Superior temporal gyrus (tissue), 1 donor: ENCODE results near the gene CA7.
"Not testable (repeated sequence)": the region's sequence is repeated elsewhere in the genome, so short reads cannot be mapped to it uniquely, and the experiment has no call there.

Experiments used
- DNase-seq: peaks from one replicate; pipeline ENCODE4 v3.0.0-alpha.2; 2016; ENCODE audit errors: extremely low spot score

The CA7 gene

DNA sequence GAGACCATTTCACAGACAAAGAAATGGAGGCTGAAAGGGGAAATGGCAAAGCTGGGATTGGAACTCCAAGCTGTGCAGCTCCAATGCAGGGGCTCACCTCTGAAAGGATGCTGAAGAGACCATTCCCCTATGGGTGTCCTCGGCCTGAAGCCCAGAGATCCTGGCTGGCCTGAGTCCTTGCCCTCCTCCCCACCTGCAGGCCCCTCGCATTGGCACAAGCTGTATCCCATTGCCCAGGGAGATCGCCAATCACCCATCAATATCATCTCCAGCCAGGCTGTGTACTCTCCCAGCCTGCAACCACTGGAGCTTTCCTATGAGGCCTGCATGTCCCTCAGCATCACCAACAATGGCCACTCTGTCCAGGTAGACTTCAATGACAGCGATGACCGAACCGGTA is 2.6 kb downstream of the CA7 start:
- DNase-seq: no peak

DNA sequence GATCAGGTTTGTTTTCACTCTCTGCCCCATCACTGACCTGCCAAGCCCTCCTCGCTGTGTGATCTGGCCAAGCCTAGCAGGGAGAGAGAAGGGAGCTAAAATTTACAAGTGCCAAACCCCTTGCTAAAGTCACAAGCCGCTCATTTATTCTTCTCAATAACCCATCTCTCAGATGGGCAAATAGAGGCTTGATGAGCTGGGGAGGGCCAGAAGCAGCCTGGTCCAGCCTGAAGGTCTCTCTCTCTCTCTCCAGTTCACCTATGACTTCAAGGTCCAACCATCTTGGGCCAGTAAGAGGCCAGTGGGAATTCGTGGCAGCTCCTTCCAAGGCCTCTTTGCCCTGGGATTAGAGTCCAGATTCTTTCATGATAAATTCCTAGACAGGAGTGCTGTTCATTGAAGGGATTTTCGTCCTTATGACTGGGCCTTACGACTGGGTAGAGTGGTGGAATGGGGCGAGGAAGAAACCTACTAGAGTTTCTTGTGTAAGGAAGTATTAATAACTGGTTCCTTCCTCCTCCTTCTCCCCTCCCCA is 3.4 kb downstream of the CA7 start:
- no peak for DNase-seq

DNA sequence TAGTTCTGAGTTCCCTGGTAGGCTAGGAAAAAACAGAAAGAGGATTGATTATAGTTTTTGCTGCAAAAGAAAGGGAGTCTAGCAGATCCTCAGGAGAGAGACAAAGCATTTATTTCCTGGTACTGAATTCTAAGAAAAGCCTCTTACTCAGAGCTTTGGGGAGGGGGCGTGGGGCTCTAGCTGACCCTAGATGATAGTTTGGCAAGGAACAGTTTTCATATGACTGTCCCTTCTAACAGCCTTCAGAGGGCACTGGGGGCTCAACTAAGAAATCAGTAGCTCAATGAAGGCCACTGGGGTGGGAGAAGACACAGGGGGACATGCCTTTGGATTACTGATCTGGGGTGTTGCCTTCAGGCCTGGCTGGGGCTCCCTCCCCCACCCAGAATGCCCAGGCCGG is 4.0 kb downstream of the CA7 start:
- DNase-seq: no peak

DNA sequence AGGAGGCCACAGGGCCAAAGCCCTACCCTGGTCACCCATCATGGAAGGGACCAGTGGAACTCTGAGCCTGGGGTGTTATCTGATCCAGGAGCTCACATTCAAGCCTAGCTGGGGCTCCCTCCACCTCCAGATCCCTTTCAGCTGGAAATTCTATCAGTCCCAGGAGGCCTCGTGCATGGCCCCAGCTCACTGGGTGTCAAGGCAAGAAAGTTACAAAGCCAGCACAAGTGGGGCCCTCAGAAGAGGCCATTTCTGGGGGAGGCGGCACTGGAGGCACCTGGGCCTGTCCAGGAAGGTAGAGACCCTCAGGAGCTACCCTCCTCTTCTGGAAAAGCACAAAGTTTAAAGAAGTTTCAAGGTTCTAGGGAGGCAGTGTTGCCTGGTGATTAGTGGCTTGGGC is 4.8 kb downstream of the CA7 start:
- no peak for DNase-seq

DNA sequence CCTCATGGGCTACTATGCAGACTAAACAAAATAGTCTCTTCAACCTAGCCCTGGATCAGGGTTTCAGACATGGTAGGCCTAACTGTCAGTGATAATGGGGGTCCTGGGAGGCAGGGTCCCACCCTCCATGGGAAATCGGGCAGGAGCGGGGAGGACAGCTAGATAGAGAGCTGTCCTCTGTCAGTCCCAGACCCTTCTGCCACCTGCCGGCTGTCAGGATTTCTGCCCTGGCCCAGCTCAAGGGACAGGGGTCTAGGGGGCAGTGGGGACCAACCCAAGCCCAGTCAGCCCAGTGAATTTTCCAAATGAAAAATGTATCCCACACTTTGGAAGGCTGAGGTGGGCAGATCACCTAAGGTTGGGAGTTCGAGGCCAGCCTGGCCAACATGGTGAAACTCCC is 5.3 kb downstream of the CA7 start:
- DNase-seq: no peak

DNA sequence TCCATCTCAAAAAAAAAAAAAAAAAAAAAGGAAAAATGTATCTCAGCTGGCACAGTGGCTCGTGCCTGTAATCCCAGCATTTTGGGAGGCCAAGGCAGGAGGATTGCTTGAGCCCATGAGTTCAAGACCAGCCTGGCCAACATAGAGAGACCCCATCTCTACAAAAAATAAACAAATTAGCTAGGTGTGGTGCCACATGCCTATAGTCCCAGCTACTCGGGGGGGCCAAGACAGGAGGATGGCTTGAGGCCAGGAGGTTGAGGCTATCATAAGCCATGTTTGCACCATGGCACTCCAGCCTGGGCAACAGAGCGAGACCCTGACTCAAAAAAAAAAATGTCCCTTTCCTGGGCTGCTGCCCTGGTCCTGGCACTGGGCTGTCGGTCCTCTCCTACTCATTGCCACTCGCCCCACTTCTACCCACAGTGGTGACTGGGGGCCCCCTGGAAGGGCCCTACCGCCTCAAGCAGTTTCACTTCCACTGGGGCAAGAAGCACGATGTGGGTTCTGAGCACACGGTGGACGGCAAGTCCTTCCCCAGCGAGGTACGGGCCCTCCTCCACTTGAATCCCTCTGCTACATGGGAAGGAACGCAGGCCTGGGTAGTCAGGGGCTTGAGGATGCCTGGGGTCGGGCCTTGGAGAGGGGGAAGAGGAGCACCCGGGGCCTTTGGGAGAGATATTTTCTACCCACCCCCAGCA is 6.1 kb downstream of the CA7 start:
- no peak for DNase-seq

DNA sequence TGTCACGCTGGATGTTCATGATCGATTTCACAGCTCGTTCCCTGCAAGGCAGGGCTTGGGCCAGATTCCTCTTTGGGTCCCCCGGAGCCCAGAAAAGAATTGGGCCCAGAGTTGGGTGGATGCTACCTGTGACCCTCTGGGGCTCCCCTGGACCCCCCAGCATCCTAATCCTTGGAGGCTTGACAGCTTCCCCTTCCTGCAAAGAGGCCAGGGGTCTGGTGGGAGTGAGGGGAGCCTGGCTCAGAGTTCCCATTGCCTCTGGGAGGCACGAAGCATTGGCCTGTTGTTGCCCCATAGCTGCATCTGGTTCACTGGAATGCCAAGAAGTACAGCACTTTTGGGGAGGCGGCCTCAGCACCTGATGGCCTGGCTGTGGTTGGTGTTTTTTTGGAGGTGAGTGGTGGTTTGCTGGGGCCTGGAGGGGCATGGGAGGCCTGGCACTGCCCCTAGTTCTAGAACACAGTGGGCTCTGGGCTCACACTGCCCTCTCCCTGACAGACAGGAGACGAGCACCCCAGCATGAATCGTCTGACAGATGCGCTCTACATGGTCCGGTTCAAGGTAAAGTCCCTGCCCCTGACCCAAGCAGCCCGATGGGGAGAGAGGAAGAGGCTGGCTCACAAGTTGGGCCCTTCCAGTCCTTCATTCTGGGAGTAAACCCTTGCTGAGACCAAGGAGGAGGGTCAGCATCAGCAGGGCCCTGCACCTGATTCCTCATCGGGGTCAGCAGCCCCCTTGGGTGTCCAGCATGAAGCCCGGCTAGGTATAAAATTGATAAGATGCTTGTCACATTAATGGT is 7.2 kb downstream of the CA7 start:
- no peak for DNase-seq

DNA sequence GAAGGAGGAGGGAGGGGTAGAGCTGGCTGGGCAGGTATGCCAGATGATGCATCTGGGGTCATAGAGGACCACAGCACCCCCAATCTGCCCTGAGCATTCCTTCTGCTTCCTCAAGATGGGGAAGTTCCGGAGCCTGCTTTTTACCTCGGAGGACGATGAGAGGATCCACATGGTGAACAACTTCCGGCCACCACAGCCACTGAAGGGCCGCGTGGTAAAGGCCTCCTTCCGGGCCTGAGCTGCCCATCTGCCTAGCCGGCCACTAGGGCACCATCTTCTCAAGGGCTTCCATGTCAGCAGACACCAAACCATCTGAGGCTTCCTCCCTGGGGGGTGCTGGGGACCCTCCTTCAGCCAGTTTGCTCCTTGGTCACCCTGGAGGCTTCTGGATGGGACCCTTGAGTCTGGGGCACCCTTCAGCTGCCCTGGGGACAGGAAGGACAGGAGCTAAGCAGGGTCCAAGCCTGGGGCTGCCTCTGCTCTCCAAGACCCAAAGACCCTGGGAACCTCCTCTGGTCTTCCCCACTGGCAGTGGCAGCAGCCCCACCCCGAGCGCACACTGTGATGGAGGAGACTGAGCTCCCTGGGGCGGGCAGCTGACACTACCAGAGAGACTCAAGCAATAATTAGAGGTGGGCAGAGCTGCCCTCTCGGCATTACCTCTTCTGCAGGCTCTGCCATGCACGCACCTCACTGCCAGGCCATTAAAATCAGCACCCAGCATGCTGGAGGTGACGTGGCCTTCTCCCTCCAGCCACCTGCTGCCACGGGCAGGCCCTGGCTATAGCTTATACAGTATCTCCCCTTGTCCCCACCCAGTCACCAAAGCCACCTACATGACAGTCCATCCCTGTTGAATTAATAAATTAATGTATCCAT is 9.3 kb downstream of the CA7 start:
- DNase-seq: no peak

DNA sequence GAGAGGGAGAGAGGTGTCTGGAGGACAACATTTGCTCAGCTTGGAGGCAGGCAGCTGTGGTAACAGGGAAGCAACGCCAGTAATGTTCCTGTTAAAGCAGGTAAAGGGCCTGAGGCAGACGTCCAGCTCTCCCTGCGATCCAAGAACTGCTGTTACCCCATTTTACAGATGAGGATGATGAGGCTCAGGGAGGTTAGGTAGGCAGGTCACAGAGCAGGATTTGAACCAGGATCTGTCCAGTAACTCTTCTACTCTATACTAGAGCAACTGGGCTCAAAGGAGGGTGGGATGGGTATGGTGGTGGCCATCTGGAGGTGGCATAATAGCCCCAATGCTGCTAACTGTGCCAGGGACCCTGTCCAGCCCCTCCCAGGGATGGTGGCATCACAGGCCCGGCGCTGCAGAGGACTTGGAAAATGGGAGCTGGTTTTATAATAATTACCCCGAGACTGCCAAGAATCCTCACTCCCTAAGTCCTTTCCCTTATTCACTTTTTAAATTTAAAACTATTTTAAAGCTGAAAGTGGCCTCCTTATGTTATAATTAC is 12.0 kb downstream of the CA7 start:
- DNase-seq: no peak

DNA sequence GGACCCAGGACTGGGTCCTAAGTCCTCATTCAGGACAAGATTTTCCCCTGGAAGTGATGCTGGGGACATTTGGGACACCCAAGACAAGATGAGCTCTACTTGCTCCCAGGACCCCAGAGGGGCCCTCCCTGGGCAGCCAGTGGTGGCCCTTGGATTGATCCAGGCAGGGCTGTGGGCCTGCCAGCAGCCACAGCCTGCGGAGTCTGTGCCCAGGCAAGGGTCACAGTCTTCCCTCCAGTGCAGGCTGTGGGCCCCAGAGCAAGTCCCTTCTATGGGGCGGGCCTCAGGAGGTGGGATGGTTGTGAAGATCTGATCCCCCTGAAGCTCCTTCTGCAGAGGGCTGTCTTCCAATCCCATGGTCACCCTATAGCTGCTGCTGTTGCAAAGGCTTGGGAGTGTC is 12.6 kb downstream of the CA7 start:
- no peak for DNase-seq

DNA sequence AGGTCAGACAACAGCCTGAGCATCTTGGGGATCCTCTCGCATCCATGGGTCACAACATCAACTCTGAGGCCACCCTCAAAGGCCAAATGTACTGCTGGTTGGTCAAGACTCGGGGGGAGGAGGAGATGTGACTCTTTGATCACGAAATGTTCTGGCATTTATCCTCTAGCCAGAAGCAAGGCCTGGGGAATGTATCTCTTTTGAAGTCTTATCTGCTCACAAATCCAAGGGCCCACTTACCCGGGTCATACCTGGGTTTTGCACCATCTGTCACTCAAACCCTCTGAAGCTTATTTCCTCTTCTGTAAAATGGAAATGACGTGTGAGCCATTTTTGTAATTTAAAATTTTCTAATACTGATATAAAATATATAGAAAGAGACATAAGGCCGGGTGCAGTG is 13.2 kb downstream of the CA7 start:
- DNase-seq: no peak

DNA sequence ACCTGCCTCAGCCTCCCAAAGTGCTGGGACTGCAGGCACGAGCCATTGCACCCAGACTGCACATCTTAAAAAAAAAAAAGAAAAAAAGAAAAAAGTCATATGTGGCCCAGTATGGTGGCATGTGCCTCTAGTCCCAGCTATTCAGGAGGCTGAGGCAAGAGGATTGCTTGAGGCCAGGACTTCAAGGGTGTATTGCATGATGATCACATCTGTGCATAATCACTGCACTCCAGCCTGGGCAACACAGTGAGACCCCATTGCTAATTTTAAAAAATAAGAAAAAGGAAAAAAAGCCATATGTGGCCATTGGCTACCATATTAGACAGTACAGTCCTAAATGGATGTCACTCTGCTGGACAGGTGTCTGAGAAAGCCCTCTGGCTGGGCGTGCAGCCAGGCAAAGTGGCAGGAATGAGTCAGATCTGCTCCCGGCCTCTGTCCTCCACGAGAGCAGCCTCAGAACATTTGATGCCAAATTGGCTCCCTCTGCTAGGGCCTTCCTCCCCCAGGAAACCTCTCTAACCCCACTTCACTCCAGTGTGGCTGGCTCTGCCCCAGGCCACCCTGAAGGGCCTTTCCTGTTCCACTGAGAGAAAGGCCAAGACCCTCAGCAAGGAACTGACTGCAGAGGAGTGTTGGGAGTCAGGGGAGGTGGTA is 14.7 kb downstream of the CA7 start:
- no peak for DNase-seq

DNA sequence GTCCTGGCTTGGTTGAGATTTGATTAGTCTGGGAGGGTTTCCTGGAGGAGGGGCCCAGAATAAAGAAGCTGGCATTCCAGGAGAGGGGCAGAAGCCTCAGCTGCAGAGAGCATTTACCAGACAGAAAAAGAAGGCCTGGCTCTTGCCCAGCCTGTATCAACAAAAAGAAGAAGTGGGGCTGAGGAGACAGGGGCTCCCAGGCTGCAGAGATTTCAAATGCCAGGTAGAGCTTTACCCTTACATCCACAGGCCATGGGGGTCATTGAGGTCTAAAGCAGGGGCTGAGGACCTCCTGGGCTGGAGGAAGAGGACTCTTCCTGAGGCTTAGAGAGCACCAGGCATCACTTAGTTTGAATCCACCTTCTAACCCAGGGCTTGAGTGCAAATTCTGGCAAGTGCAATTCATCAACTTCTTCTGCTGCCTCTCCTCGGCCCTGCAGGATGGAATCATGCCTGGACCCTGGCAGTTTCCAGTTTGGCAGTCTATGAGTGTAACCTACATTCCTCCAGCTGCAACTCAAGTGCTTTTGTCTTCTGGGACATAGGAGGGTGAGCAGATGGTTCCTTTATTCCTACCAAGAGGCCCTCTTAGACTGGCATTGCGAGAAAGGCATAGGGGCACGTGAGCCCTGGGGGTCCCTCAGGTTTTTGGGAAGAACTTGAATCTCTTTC is 15.3 kb downstream of the CA7 start:
- DNase-seq: no peak

DNA sequence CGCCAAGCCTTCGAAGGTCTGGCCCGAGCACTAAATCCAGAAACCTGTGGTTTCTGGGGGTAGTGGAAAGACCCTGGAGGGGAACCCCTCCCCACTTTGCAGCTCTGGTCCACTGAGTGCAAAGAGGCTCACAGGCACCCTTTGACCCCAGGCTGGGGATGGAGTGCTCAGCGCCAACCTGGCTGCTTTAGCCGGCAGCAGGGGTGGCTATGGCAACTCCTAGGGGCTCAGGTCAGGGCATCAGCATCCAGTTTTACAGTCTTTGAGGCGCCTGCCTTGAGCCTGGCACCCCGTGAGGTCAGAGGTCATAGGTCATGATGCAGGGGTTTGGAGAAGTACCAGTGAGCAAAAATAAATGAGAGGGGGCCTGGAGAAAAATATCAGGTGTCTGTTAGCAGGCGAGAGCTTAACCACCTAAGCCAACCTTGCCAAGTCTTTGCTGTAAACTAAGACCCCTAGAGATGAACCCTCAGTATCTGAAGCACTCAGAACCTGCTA is 17.9 kb downstream of the CA7 start:
- no peak for DNase-seq

DNA sequence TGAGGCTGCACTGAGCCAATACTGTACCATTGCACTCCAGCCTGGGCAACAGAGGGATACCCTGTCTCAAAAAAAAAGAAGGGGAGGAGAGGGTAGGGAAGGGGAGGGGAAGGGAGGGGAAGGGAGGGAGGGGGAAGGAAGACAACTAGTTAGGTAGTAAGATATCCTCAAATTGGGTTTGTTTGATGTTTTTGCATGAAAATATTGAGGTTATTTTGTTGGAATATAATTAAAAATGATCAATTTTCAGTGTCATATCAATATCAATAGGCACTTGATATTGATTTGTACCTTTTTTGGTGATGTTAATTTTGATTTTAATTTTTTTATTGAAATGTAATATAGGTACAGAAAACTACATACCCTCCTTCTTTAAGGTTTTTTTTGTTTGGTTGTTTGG is 19.5 kb downstream of the CA7 start:
- no peak for DNase-seq

DNA sequence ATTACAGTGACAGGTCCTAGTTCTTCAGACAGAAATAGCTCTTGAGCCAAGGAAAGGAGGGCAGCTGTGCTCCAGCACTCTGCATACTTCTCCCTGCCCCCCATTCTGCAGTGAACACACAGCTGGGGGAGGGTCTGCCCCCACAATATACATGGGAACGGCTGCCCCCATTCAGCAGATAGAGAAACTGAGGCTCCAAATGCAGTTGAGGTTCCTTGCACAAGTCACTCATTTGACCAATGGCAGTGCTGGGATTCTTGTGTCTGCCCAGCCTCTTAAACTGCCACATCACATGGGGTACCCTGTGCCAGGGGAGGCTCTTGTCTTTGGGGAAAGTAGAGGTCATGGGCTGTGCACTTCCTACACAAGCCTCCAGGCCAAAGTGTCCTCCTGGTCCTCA is 25.2 kb downstream of the CA7 start:
- no peak for DNase-seq

DNA sequence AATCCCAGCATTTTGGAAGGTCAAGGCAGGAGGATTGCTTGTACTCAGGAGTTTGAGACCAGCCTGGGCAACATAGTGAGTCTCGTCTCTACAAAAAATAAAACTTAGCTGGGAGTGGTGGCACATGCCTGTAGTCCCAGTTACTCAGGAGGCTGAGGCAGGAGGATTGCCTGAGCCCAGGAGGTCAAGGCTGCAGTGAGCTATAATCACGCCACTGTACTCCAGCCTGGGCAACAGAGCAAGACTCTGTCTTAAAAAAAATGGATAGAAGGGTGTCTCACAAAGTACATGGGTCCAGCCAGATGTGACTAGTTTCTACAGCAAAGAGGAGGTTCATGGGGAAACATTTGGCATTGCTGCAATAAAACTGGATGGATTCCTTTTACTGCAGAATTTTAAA is 27.1 kb downstream of the CA7 start:
- not testable (repeated sequence) for DNase-seq

DNA sequence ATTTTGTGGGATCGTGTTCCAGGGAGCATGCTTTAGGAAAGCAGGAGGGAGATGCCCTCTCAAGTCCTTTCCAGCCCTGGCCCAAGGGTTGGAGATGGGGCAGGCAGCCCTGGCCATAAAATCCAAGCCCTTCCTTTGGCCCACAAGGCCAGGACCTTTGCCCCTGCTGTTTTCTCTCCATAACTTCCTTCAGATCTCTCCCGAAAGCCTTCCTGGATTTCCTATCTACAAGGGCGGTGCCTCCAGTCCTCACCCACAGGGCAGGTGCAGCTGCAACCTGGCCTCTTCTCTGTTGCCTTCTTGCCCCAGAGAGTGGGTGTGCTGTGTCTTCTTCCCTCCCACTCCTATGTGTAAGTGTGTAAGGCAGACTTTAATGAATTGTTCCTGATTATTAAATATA is 27.6 kb downstream of the CA7 start:
- no peak for DNase-seq

DNA sequence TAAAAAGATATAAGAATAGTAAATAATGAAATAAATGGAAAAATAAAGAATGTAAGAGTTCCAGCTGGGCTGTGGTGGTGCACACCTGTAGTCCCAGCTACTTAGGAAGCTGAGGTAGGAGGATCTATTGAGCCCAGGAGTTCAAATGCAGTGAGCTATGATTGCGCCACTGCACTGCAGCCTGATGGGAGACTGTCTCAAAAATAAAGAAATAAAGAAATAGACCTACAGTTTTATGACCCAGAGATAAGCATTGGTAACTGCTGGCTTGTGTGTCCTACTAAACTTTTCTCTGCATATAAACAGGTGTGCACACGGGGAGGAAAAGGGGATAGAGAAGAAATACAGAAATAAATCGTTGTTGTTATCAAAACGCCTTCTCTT is 28.3 kb downstream of the CA7 start:
- DNase-seq: no peak

DNA sequence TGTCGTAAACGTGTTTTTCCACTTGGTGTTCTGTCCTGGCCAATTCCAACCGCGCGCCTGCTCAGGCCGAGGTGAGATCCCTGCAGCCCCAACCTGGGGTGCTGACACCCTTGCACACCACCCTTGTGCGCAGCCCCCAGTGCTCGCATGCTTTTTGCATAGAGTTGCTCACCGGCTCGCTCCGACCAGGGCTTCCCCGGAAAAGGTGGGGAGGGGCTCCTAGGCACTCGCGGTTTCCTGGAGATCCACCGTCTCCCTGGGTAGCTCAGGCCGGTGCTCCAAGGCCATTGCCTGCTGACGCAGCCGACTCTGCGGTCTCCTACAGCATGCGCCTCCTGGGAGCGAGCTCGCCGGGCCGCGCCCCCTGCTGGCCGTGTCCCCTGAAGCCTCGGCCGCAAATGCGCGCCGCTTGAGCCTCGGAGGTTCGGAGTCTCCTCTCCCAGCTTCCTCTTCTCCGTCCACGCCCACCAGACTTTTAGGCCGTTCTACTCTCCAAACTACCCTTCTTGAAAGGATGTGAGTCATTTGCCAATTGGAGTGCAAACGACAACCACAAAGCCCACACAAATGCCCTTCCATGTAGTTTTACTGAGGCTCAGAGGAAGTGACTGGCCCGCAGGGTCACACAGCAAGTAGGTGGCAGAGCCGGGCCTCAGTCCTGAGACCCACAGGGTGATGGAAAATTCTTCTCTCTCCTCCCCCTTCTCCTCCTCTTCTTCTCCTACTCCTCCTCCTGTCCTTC is 28.9 kb downstream of the CA7 start:
- DNase-seq: peak; percentile 86
